Measurements from ENCODE around the gene ING5.
A peak's percentile ranks its signal among the peaks of the same experiment; 100 is the strongest.

Gene ING5

DNA sequence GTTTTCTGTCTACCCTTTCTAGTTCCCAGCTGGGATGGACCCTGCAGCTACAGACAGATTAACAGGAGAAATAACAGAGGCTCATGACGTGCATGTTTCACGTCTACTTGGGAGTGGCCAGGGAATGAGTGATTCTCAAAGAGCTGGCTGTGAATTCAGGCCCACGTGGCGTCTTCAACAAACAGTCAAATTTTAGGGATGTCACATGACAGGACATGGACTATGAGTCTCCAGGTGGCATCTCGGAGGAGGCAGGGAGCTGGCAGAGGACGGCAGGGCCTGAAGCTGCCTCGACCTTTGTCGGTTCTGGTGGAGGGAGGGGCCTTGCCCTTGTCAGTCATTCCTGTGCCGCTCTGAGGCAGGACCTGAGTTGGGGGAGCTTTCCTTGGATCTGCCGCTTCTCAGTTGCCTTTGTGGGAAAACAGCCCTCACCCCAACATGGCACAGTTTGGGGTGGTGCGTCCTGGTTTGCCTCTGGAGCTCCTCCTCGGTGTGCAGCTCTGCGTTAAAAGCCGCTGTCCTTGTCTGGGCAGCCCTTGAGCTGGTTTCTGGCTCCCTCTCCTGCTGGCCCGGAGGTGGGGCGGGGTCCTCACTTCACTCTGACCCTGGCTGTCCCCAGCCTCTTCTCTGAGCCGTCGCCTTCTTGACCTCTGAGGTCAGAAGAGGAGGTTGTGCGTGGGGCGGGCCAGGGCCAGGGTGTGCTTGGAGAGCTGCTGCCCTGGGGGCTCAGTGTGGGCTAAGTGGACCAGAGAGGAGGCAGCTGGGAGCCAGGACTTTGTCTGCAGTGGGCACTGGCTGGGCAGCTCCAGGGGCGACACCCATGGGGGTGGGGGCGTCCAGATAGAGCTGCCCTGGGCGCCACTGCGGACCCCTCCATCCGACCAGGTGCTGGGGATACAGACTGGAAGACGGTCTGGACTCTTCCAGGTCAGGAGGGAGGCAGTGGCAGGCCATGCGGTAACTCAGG lies 62.7 kb downstream of the ING5 start:
- peak; percentile 17 for DNase-seq

DNA sequence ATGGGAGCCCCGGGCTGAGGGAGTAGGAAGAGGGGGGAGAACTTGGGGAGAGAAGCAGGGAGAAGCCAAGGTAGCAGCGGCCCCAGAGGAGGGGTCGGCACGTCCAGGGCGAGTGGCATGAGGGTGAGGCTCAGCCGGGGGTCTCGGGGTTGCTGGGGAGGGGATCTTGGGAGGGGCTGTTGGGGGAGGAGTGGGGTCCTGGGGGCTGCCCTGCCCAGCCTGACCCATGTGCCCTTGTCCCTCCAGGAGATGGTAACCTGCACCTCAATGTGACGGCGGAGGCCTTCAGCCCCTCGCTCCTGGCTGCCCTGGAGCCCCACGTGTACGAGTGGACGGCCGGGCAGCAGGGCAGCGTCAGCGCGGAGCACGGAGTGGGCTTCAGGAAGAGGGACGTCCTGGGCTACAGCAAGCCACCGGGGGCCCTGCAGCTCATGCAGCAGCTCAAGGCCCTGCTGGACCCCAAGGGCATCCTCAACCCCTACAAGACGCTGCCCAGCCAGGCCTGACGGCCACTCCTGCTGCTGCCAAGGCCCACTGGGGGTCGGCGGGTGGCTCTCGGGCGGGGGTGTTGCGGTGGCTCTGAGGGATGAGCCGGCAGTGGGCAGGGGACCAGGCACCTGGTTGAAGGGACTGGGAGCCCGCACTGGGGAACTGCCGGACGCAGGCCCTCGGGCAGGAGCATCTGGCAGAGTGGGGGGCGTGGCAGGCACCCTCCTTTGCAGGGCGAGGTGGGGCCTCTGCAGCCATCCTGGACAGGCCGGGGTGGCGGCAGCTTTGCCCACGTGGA lies 65.8 kb downstream of the ING5 start:
- peak; percentile 15 for DNase-seq

DNA sequence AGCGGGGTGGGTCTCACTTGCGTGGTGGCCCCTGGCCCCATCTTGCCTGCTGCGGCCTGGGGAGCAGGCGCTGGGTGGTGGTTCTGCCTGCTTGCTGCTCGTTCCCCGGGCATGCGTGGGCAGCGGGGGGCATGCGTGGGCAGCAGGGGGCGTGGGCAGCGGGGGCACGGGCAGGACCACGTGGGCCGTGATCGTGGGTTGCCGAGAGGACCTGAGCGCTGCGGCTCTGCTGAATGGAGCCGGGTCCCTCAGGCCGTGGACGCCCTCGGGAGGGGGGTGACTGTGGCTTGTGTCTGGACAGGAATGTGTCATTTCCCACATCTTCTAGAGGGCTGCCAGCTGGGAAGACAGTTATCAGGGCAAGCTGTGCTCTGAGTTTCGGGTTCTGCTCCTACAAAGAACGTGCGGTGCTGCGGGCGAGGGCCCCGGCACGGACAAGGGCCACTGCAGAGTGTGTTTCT lies 66.4 kb downstream of the ING5 start:
- DNase-seq = peak; percentile 9

- peak; percentile 8 for DNase-seq
Measured at GRCh38 chr2:241768850-241769249, 67.0 kb downstream of the ING5 start.

DNA sequence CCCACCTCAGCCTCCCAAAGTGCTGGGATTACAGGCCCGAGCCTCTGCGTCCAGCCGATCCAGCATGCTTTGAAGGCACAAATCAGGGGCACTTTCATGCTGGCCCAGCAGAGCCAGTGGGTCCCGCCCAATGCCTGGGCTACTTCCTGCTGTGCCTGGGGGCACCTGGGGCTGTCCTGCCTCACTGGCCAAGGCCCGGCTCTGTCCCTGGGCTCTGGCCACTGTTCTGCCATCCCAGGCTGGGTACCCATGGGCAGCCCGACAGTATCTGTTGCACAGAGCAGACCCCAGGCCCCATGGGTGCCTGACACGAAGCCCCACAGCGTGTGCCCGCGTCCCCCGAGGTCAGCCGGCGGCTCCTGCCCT lies 68.0 kb downstream of the ING5 start:
- DNase-seq = no peak

GRCh38 chr2:241770185-241770935 lies 68.5 kb downstream of the ING5 start:
- DNase-seq = no peak

- peak; percentile 14 for DNase-seq
Measured at GRCh38 chr2:241770936-241771285, 69.1 kb downstream of the ING5 start.

GRCh38 chr2:241771286-241772062 lies 69.6 kb downstream of the ING5 start:
- peak; percentile 10 for DNase-seq

- DNase-seq = peak; percentile 16
Measured at GRCh38 chr2:241772063-241772499, 70.2 kb downstream of the ING5 start.

- DNase-seq = peak; percentile 14
Measured at GRCh38 chr2:241773511-241774418, 71.9 kb downstream of the ING5 start.

GRCh38 chr2:241774419-241775222 lies 72.8 kb downstream of the ING5 start:
- DNase-seq = peak; percentile 11

- peak; percentile 15 for DNase-seq
Measured at GRCh38 chr2:241775223-241776177, 73.7 kb downstream of the ING5 start.

DNA sequence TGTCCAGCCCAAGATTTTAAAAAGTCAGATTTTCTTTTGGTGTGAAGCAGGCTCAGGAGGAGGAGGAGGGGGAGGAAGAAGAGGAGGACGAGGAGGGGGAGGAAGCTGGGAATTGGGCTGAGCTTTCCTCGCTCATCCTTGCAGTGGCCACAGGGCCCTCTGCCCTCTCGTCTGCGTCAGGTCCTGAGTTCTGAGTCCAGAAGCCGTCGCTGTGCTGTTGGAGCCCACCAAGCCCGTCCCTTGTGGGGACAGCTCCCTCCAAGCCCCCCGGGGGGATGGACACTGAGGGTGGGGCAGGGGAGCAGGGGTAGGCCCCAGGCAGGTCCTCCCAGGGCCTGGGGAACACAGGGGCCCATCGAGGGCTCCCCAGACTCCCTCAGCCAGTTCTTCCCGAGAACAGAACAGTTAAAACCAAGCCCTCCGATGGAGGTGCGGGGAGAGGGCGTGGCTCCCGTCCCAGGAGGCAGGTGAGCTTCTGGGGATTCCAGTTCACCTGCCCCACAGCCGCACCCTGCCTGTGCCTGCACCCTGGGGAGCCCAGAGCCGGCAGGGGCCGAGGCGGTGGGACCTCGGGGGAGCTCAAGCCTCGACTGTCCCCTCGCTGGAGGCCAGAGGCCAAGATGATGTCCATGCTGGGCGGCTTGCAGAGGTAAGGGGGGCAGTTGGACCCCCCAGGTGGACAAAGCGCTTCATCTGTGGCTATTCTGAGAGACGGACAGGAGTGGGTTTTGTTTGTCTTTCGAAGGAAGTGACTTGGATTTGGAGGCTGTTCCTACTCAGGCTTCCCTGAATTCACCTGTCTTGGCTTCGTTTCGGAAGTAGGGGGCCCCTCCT lies 74.7 kb downstream of the ING5 start, which contains the start of gene GAL3ST2:
Gene GAL3ST2 (plus strand): TSS at position 487 of the 834 bp plus-strand sequence. CDS start 134 bp downstream, at position 621.
- DNase-seq = peak; percentile 9

DNA sequence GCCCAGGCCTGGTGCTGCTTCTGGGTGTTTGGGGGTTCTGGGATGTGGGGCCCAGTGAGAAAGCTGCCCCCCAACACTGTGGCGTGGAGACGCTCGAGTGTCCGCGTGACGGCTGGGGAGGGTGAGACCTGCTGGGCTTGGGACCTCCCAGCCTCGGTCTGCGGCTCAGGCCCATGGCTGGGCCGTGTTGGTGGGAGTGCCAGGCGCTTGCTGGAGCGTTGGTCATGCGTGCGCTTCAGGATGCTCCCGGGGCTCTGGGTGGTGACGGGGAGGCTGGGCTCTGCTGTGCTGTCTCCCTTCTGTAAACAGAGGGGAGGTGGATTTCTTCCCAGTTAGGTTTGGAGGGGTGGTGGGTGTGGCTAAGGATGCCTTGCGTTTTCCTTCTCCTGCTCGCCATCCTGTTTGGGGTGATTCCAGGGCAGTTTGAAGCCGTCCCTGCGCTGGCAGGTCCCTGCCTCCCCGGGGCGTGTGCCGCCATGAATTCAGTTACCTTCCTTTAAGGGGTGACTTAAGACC lies 75.4 kb downstream of the ING5 start:
- DNase-seq = peak; percentile 11

- DNase-seq = no peak
Measured at GRCh38 chr2:241777686-241778627, 76.1 kb downstream of the ING5 start.

All from activated T-cell treated with anti-CD3 and anti-CD28 coated beads, Interleukin-2, amount 50 U/mL, for 1 hour (primary cell).